Activated T-helper 1 cell treated with Interleukin-2 at 50 U/mL for 16 hours (primary cell): ENCODE measurements around the gene NAA25.
A peak's percentile ranks its signal among the peaks of the same experiment; 100 is the strongest.
"Not testable (repeated sequence)": the region's sequence is repeated elsewhere in the genome, so short reads cannot be mapped to it uniquely, and the experiment has no call there.

Source experiments
- DNase-seq: peaks from one replicate; pipeline ENCODE4 v3.0.0-alpha.2; 2020; ENCODE audit warnings: low read depth

NAA25 gene

GRCh38 chr12:112061137-112061536 is 47.4 kb downstream of the NAA25 start:
- no peak for DNase-seq

GRCh38 chr12:112049351-112049750 is 59.2 kb downstream of the NAA25 start:
- no peak for DNase-seq

- no peak for DNase-seq
These were observed 62.6 kb downstream of the NAA25 start for GRCh38 chr12:112046003-112046402.

GRCh38 chr12:112036614-112037013 is 72.0 kb downstream of the NAA25 start:
- not testable (repeated sequence) for DNase-seq

GRCh38 chr12:112035219-112035785 is 73.3 kb downstream of the NAA25 start:
- no peak for DNase-seq

- DNase-seq: no peak
These were observed 76.3 kb downstream of the NAA25 start for GRCh38 chr12:112032292-112032691.

- no peak for DNase-seq
These were observed 77.1 kb downstream of the NAA25 start for GRCh38 chr12:112031472-112031871.

GRCh38 chr12:112029301-112029700 is 79.3 kb downstream of the NAA25 start:
- no peak for DNase-seq

- DNase-seq: no peak
These were observed 82.7 kb downstream of the NAA25 start for GRCh38 chr12:112025808-112026375.

GRCh38 chr12:112023759-112024396 is 84.7 kb downstream of the NAA25 start:
- DNase-seq: no peak

GRCh38 chr12:112022241-112023016 is 86.2 kb downstream of the NAA25 start:
- DNase-seq: no peak

- no peak for DNase-seq
These were observed 87.6 kb downstream of the NAA25 start for GRCh38 chr12:112020947-112021457.

GRCh38 chr12:112018571-112019237 is 89.9 kb downstream of the NAA25 start:
- DNase-seq: no peak

GRCh38 chr12:112017041-112017440 is 91.5 kb downstream of the NAA25 start:
- no peak for DNase-seq

GRCh38 chr12:112015938-112016337 is 92.6 kb downstream of the NAA25 start:
- DNase-seq: no peak

GRCh38 chr12:112013601-112014402 is 94.8 kb downstream of the NAA25 start:
- peak; percentile 55 for DNase-seq

GRCh38 chr12:112012775-112013600 is 95.6 kb downstream of the NAA25 start, which contains the start of the genes ERP29 and TMEM116:
Gene ERP29 (plus strand): TSS chr12:112013426. CDS start chr12:112013466, 40 bp downstream.
Gene TMEM116 (minus strand): TSS chr12:112013165. CDS start chr12:112005270, 7,895 bp downstream.
- DNase-seq: peak; percentile 100

GRCh38 chr12:112011685-112012084 is 96.9 kb downstream of the NAA25 start:
- DNase-seq: no peak

- no peak for DNase-seq
These were observed 97.9 kb downstream of the NAA25 start for GRCh38 chr12:112010415-112011344.
